ENCODE data around the gene MAPK13. TPM values are rescaled to one million over a fixed set of nuclear protein-coding genes. Genes with fewer than 3 reads are reported as not detected.

MAPK13 gene
- total RNA-seq, 2 donors from 2014 or later: 14.6 to 16.0 TPM

DNA sequence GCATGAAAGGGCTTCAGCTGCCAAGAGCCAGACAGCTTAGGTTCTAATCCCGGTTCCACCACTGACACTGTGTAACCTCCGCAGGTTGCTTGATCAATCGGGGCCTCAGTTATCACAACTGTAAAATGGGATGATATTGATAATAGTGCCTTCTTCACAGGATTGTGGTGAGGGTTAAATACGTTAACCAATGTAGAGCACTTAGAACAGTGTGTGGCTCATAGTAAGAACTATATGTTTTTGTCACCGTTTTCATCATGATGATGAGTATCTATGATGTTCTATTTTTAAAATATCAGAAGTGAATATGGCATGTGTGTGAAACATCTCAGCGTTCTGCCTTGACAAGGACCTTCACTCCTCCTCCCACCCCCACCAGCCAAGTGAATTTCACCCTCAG is 10.3 kb upstream of the MAPK13 start:
- H3K4me3 Mint-ChIP-seq: no peak overlapping the region
- H3K27ac Mint-ChIP-seq: no peak overlapping the region
- no peak overlapping the region for H3K4me3 ChIP-seq (ENCODE audit: low read length)
- WGBS, 2 experiments (ENCODE audit: insufficient coverage in 1 of 2, insufficient read length in 1 of 2): 95 to 97% methylated on average over 3 to 6 of the region's 6 CpGs
- H3K4me1 Mint-ChIP-seq: peaks cover 16% of the 10 kb centered on the region
- H3K4me1 ChIP-seq (ENCODE audit: control insufficient read depth, insufficient read depth, low read length): no peaks in the 10 kb centered on the region
- H3K36me3 ChIP-seq (ENCODE audit: control insufficient read depth, insufficient read depth, low read length): no peaks in the 10 kb centered on the region
- no peaks in the 10 kb centered on the region for H3K27me3 ChIP-seq (ENCODE audit: control insufficient read depth, insufficient read depth, low read length, poor library complexity, severe bottlenecking)
- H3K27ac ChIP-seq (ENCODE audit: low read depth, low read length): no peak overlapping the region
- no peak for TF ChIP-seq CTCF (conservative IDR thresholded peaks at IDR 0.05)
- no peak overlapping the region for H3K9ac ChIP-seq (ENCODE audit: extremely low read depth, low read length, poor library complexity, severe bottlenecking)
- H3K9me3 ChIP-seq (ENCODE audit: control insufficient read depth, low read length): no peaks in the 10 kb centered on the region
- DNase-seq: no peak
- peaks cover 2% of the 10 kb centered on the region for H3K36me3 Mint-ChIP-seq (ENCODE audit: low read depth)
- no peaks in the 10 kb centered on the region for H3K9me3 Mint-ChIP-seq
- no peaks in the 10 kb centered on the region for H3K27me3 Mint-ChIP-seq (ENCODE audit: insufficient read depth)

GRCh38 chr6:36120539-36120938 is 9.8 kb upstream of the MAPK13 start:
- no peak for DNase-seq
- Histone ChIP-seq H3K9ac (ENCODE audit: extremely low read depth, low read length, poor library complexity, severe bottlenecking) (no peak overlapping the region), H3K36me3 (ENCODE audit: control insufficient read depth, insufficient read depth, low read length) (no peaks in the 10 kb centered on the region), H3K27ac (ENCODE audit: low read depth, low read length) (no peak overlapping the region), H3K4me1 (ENCODE audit: control insufficient read depth, insufficient read depth, low read length) (no peaks in the 10 kb centered on the region), H3K27me3 (ENCODE audit: control insufficient read depth, insufficient read depth, low read length, poor library complexity, severe bottlenecking) (no peaks in the 10 kb centered on the region), H3K9me3 (ENCODE audit: control insufficient read depth, low read length) (no peaks in the 10 kb centered on the region), H3K4me3 (ENCODE audit: low read length) (no peak overlapping the region)
- Mint-ChIP-seq H3K36me3 (ENCODE audit: low read depth) (peaks cover 2% of the 10 kb centered on the region), H3K4me1 (peaks cover 16% of the 10 kb centered on the region), H3K27ac (no peak overlapping the region), H3K9me3 (no peaks in the 10 kb centered on the region), H3K27me3 (ENCODE audit: insufficient read depth) (peaks cover 1% of the 10 kb centered on the region), H3K4me3 (no peak overlapping the region)
- 72 to 73% methylated on average over 9 to 10 of the region's 10 CpGs for WGBS, 2 experiments (ENCODE audit: insufficient coverage in 1 of 2, insufficient read length in 1 of 2)
- TF ChIP-seq CTCF (conservative IDR thresholded peaks at IDR 0.05): no peak

- Mint-ChIP-seq H3K4me1 (peaks cover 14% of the 10 kb centered on the region), H3K36me3 (ENCODE audit: low read depth) (peaks cover 2% of the 10 kb centered on the region), H3K27ac (no peak overlapping the region), H3K4me3 (no peak overlapping the region), H3K9me3 (no peaks in the 10 kb centered on the region), H3K27me3 (ENCODE audit: insufficient read depth) (peaks cover 5% of the 10 kb centered on the region)
- Histone ChIP-seq H3K36me3 (ENCODE audit: control insufficient read depth, insufficient read depth, low read length) (no peaks in the 10 kb centered on the region), H3K4me1 (ENCODE audit: control insufficient read depth, insufficient read depth, low read length) (no peaks in the 10 kb centered on the region), H3K27ac (ENCODE audit: low read depth, low read length) (no peak overlapping the region), H3K4me3 (ENCODE audit: low read length) (no peak overlapping the region), H3K9me3 (ENCODE audit: control insufficient read depth, low read length) (no peaks in the 10 kb centered on the region), H3K9ac (ENCODE audit: extremely low read depth, low read length, poor library complexity, severe bottlenecking) (no peak overlapping the region), H3K27me3 (ENCODE audit: control insufficient read depth, insufficient read depth, low read length, poor library complexity, severe bottlenecking) (no peaks in the 10 kb centered on the region)
- TF ChIP-seq CTCF (conservative IDR thresholded peaks at IDR 0.05): no peak
- peak; percentile 72 for DNase-seq
- 59 to 69% methylated on average over 8 to 13 of the region's 13 CpGs for WGBS, 2 experiments (ENCODE audit: insufficient coverage in 1 of 2, insufficient read length in 1 of 2)
These were observed 9.1 kb upstream of the MAPK13 start for GRCh38 chr6:36120979-36121786.

Data from endodermal cell (in vitro differentiated cells).